ENCODE results near the gene VASP.
A peak's percentile ranks its signal among the peaks of the same experiment; 100 is the strongest.

The VASP gene

DNA sequence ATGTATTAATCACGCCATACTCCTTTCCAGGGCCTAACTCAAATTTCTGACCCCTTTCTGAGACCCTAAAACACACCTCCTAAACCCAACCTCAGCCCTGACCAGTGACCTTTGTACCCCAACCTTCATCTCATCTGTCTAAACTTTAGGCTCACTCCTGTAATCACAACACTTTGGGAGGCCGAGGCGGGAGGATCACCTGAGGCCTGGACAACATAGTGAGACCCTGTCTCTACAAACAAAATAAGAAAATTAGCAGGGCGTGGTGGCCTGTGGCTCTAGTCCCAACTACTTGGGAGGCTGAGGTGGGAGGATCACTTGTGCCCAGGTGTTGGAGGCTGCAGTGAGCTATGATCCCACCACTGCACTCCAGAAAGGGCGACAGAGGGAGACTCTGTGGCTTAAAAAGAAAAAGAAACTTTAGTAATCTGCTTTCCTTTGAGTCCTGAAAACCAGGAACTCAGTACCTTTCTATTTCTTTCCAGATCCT is 15.1 kb upstream of the VASP start:
- peak overlapping the region; percentile 75 for H3K4me3 ChIP-seq (ENCODE audit: low read depth, low read length)
- no peak for TF ChIP-seq CTCF (IDR thresholded peaks at IDR 0.05; ENCODE audit: insufficient read depth, low read depth, low read length, missing control alignments)
- DNase-seq (ENCODE audit: low read depth), result no peak

DNA sequence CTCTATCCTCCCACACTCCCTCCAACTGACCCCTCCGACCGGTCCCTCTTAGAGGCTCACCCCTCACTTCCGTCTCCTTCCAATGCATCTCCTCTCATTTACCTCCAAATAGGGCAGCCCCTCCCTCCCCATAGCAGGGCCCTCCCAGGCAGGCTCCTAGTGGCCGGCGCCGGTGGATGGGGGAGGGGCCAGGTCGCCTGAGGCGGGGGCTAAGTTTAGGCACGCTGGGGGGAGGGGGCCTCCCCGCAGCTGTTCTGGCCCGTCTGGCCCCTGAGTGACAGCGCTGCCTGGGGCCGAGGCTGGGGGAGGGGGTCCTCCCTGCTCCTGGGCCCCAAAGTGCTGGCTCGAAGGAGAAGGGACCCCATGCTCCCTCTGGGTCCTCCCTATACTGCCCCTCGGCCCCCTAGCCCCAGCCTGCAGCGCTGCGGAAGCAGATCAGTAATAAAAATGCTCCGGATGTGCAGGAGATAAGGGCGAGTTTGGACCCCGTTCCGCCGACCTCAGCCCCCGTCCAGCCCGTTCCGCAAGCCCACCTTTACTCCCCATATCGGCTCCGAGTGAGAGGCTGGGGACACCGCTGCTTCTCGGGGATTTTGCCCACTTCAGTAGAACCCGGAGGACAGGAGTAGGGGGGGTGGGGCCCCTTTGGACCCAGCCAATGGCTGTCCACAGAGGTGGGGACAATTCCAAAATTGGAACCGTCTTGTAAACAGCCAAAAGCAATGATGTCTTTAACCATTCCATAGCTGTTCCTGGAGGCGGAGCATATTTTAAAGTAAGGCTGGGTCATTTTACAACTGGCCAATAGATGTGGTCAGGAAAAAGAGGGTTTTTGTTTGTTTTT is 14.4 kb upstream of the VASP start:
- peak overlapping the region; percentile 75 for H3K4me3 ChIP-seq (ENCODE audit: low read depth, low read length)
- no peak for TF ChIP-seq CTCF (IDR thresholded peaks at IDR 0.05; ENCODE audit: insufficient read depth, low read depth, low read length, missing control alignments)

DNA sequence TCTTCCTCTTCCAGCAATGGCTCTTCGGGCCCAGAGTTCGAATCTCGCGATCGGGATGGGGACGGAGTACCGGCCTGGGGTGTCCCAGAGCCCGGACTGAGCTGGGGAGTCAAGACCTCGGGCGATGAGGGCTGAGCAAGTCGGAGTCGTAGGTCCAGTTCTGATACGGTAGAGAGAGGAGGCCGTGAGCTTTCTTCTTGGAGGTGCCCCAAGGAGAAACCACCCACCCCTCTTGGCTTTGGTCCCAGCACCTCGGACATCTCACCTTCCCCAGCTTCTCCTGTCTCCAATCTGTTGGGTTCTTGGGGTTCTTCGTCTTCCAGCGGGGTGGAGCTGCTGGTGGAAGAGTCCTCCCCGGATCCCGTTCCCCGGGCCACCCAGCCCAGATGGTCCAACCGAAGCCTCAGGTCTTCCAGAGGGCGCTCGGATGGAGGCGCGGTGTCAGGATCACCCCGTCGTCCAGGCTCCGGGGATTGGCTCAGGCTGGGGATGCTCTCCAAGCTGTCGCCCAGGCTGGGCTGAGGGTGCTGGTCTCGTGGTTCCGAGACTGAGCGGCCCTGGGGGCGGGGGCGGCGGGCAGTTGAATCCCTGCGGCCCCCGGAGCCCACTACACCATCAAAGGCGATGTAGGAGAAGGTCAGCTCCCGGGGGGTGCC is 12.9 kb upstream of the VASP start:
- H3K4me3 ChIP-seq (ENCODE audit: low read depth, low read length), result no peak overlapping the region
- DNase-seq (ENCODE audit: low read depth), result no peak
- TF ChIP-seq CTCF (IDR thresholded peaks at IDR 0.05; ENCODE audit: insufficient read depth, low read depth, low read length, missing control alignments), result no peak

More for the DNA sequence above, 14.4 kb upstream of the VASP start:
- DNase-seq (ENCODE audit: low read depth), result peak; percentile 81

DNA sequence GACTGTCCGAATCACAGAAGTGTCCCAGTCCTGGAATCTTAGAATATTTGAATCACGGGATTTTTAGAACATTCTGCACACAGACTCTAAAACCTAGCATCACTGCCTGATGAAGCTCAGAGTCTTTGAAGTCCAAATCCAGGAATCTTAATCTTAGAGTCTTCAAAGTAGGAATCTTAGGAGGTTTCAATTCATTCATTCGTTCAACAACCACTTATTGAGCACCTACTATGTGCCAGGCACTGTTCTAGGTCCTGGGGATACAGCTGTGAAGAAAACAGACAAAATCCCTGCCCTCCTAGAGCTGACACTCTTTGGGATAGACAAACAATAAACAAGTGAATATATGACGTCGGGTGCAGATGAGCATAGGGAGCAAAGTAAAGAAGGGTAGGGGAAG is 12.1 kb upstream of the VASP start:
- no peak overlapping the region for H3K4me3 ChIP-seq (ENCODE audit: low read depth, low read length)
- DNase-seq (ENCODE audit: low read depth), result no peak
- TF ChIP-seq CTCF (IDR thresholded peaks at IDR 0.05; ENCODE audit: insufficient read depth, low read depth, low read length, missing control alignments), result no peak

DNA sequence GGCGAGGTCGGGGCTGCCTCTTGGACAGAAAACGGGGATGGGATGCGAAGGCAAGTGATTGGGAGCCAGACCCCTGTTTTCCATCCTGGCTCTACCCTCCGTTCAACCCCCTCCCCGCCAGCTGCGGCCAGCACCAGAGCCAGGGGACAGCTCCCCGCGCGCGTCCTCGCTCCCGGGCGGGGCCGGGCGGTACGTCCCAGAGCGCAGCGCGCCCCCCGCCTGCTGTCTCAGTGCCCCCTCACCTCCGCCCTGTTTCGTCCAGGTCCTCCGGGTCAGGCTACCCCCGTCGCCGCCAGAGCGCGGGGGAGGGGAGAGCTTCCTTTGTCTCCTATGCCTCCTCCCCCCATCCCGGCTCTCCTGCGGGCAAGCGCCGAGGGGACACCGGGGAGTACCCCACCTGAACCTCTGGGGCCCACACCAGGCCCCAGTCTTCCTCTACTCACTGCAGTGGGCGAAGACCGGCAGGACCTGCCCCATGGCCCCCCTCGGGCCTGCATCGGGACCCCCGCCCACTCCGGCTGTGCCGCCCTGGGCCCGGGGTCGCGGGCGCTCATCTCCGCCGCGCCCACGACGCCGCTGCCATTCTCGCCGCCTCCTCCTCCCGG is 10.8 kb upstream of the VASP start:
- no peak for DNase-seq (ENCODE audit: low read depth)
- H3K4me3 ChIP-seq (ENCODE audit: low read depth, low read length), result peak overlapping the region; percentile 64
- TF ChIP-seq CTCF (IDR thresholded peaks at IDR 0.05; ENCODE audit: insufficient read depth, low read depth, low read length, missing control alignments), result no peak

- peak overlapping the region; percentile 59 for H3K4me3 ChIP-seq (ENCODE audit: low read depth, low read length)
- no peak for TF ChIP-seq CTCF (IDR thresholded peaks at IDR 0.05; ENCODE audit: insufficient read depth, low read depth, low read length, missing control alignments)
- no peak for DNase-seq (ENCODE audit: low read depth)
Observed at GRCh38 chr19:45497791-45498190, 9.5 kb upstream of the VASP start.

Measured in GM12865 (cell line).